ENCODE data around the gene SIK3. TPM values are rescaled to one million over a fixed set of nuclear protein-coding genes. Genes with fewer than 3 reads are reported as not detected.

SIK3 gene
- total RNA-seq (2022; extraction: Qiagen RNA extraction; ENCODE audit: low read depth) = 7.8 to 9.7 TPM (median 9.3 TPM) in 5 replicates

GRCh38 chr11:117098269-117099232, at the start of gene SIK3:
SIK3 (minus strand) TSS chr11:117098428; CDS start chr11:117098415, 13 bp downstream.

GRCh38 chr11:117143871-117144476, 45.7 kb upstream of the SIK3 start, which contains the start of gene PAFAH1B2:
PAFAH1B2 (plus strand) TSS chr11:117144287; CDS start chr11:117152448, 8,161 bp downstream.

GRCh38 chr11:116837231-116838091, 260.8 kb downstream of the SIK3 start, which contains the start of gene APOA1:
APOA1 (minus strand) TSS chr11:116837622; CDS start chr11:116837387, 235 bp downstream.

GRCh38 chr11:116829525-116830183, 268.6 kb downstream of the SIK3 start, which contains the start of gene APOC3:
APOC3 (plus strand) TSS chr11:116829907; CDS start chr11:116830583, 676 bp downstream.

GRCh38 chr11:116823031-116823843, 275.0 kb downstream of the SIK3 start, which contains the start of gene APOA4:
APOA4 (minus strand) TSS chr11:116823304; CDS start chr11:116823191, 113 bp downstream.

Other genes starting within 250 kb of the SIK3 start
- gene PAFAH1B2, start 45.9 kb upstream of the SIK3 start, total RNA-seq (2022; extraction: Qiagen RNA extraction; ENCODE audit: low read depth) = 29.4 to 40.3 TPM (median 35.3 TPM) in 5 replicates
- 4.8 to 6.5 TPM (median 5.0 TPM) in 5 replicates for gene SIDT2, start 80.3 kb upstream of the SIK3 start, total RNA-seq (2022; extraction: Qiagen RNA extraction; ENCODE audit: low read depth)
- gene TAGLN, start 100.9 kb upstream of the SIK3 start, total RNA-seq (2022; extraction: Qiagen RNA extraction; ENCODE audit: low read depth) = 66.8 to 139 TPM (median 107 TPM) in 5 replicates
- gene PCSK7, start 133.6 kb upstream of the SIK3 start, total RNA-seq (2022; extraction: Qiagen RNA extraction; ENCODE audit: low read depth) = 13.2 to 21.5 TPM (median 16.6 TPM) in 5 replicates
- 10.7 to 13.0 TPM (median 12.3 TPM) in 5 replicates for gene RNF214, start 134.2 kb upstream of the SIK3 start, total RNA-seq (2022; extraction: Qiagen RNA extraction; ENCODE audit: low read depth)
- 1.6 to 2.2 TPM (median 2.0 TPM) in 5 replicates for gene BACE1-AS, start 192.9 kb upstream of the SIK3 start, total RNA-seq (2022; extraction: Qiagen RNA extraction; ENCODE audit: low read depth)
- gene BACE1, start 217.8 kb upstream of the SIK3 start, total RNA-seq (2022; extraction: Qiagen RNA extraction; ENCODE audit: low read depth) = 9.0 to 11.4 TPM (median 11.2 TPM) in 5 replicates
- gene CEP164, start 229.4 kb upstream of the SIK3 start, total RNA-seq (2022; extraction: Qiagen RNA extraction; ENCODE audit: low read depth) = 12.3 to 19.4 TPM (median 17.2 TPM) in 5 replicates

Data from A549 treated with GW870086 at 1 μM for 4 hours (cell line).